Measurements from ENCODE around the gene CDK2AP2.
"Not testable (repeated sequence)": the region's sequence is repeated elsewhere in the genome, so short reads cannot be mapped to it uniquely, and the experiment has no call there.

Gene CDK2AP2

GRCh38 chr11:67490727-67491065 is 17.3 kb downstream of the CDK2AP2 start:
- TF ChIP-seq, protein P1, sequence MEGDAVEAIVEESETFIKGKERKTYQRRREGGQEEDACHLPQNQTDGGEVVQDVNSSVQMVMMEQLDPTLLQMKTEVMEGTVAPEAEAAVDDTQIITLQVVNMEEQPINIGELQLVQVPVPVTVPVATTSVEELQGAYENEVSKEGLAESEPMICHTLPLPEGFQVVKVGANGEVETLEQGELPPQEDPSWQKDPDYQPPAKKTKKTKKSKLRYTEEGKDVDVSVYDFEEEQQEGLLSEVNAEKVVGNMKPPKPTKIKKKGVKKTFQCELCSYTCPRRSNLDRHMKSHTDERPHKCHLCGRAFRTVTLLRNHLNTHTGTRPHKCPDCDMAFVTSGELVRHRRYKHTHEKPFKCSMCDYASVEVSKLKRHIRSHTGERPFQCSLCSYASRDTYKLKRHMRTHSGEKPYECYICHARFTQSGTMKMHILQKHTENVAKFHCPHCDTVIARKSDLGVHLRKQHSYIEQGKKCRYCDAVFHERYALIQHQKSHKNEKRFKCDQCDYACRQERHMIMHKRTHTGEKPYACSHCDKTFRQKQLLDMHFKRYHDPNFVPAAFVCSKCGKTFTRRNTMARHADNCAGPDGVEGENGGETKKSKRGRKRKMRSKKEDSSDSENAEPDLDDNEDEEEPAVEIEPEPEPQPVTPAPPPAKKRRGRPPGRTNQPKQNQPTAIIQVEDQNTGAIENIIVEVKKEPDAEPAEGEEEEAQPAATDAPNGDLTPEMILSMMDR (IDR thresholded peaks at IDR 0.05; ENCODE audit: extremely low read depth, insufficient read depth, missing control alignments): no peak
- DNase-seq (ENCODE audit: low spot score): no peak
- in situ Hi-C loops (cut with MboI; ENCODE audit: low pct_unique_long_range_greater_than_20kb, low sequenced_read_pairs, unreplicated experiment): no loop called here

GRCh38 chr11:67489885-67490726 is 17.9 kb downstream of the CDK2AP2 start:
- in situ Hi-C loops (cut with MboI; ENCODE audit: low pct_unique_long_range_greater_than_20kb, low sequenced_read_pairs, unreplicated experiment): no loop called here
- TF ChIP-seq, protein P1 (IDR thresholded peaks at IDR 0.05; ENCODE audit: extremely low read depth, insufficient read depth, missing control alignments): no peak
- no peak for DNase-seq (ENCODE audit: low spot score)

GRCh38 chr11:67489203-67489884 is 18.6 kb downstream of the CDK2AP2 start:
- in situ Hi-C loops (cut with MboI; ENCODE audit: low pct_unique_long_range_greater_than_20kb, low sequenced_read_pairs, unreplicated experiment): no loop called here
- no peak for DNase-seq (ENCODE audit: low spot score)
- TF ChIP-seq, protein P1 (IDR thresholded peaks at IDR 0.05; ENCODE audit: extremely low read depth, insufficient read depth, missing control alignments): no peak

DNA sequence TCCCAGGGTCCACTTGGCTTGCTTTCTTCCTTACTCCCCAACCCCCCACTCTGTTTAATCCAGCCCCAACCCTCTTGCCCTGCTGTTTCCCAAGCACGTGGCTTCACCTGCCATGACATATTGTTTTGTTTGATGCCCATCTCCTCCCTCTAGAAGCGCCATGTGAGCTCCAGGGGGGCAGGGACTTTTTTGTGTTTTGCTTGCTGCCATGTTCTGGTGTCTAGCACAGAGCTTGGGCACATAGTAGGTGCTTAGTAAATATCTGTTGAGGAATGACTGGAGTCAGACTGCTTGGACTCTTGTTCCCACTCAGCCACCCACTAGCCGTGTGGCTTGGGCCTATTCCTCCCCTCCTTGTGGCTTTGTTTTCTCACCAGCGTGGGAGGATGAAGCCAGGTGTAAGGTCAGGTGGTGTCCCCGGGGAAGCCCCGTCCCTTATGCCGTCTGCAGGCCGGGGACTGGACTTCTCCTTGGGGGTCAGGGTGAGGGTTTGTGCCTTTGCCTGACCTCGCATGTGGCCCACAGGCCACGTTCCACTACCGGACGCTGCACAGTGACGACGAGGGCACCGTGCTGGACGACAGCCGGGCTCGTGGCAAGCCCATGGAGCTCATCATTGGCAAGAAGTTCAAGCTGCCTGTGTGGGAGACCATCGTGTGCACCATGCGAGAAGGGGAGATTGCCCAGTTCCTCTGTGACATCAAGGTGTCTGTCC is 21.3 kb downstream of the CDK2AP2 start:
- in situ Hi-C loops (cut with MboI; ENCODE audit: low pct_unique_long_range_greater_than_20kb, low sequenced_read_pairs, unreplicated experiment): no loop called here

GRCh38 chr11:67485873-67486361 is 22.0 kb downstream of the CDK2AP2 start:
- DNase-seq (ENCODE audit: low spot score): peak; percentile 76
- in situ Hi-C loops (cut with MboI; ENCODE audit: low pct_unique_long_range_greater_than_20kb, low sequenced_read_pairs, unreplicated experiment): not testable (repeated sequence)

More for the DNA sequence above, 21.3 kb downstream of the CDK2AP2 start:
- DNase-seq (ENCODE audit: low spot score): peak; percentile 81
- TF ChIP-seq, protein P1 (IDR thresholded peaks at IDR 0.05; ENCODE audit: extremely low read depth, insufficient read depth, missing control alignments): no peak

GRCh38 chr11:67484847-67485311 is 23.1 kb downstream of the CDK2AP2 start:
- in situ Hi-C loops (cut with MboI; ENCODE audit: low pct_unique_long_range_greater_than_20kb, low sequenced_read_pairs, unreplicated experiment): no loop called here
- no peak for DNase-seq (ENCODE audit: low spot score)
- TF ChIP-seq, protein P1 (IDR thresholded peaks at IDR 0.05; ENCODE audit: extremely low read depth, insufficient read depth, missing control alignments): no peak

All from GM13977 (cell line).